Measurements from ENCODE around the gene XNDC1N.
"Not testable (repeated sequence)": the region's sequence is repeated elsewhere in the genome, so short reads cannot be mapped to it uniquely, and the experiment has no call there.

DNA sequence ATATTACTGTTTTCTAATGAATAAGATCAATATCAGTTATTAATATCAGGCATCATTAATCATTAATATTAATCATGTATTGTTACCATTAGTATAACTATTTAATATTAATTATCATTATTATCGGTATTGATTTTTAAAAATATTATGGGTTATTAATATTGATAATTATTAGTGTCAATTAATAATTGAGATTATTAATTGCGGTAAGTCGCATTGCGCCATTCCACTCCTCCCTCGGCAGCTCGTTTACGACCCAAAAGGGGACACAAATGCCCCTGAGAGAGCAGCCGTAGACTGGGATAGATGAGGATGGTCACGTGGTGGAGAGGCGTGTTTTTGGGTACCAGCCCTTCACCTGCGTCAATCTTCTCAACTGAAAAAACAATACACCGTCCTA lies 42.6 kb downstream of the XNDC1N start:
- TF ChIP-seq, protein P1, sequence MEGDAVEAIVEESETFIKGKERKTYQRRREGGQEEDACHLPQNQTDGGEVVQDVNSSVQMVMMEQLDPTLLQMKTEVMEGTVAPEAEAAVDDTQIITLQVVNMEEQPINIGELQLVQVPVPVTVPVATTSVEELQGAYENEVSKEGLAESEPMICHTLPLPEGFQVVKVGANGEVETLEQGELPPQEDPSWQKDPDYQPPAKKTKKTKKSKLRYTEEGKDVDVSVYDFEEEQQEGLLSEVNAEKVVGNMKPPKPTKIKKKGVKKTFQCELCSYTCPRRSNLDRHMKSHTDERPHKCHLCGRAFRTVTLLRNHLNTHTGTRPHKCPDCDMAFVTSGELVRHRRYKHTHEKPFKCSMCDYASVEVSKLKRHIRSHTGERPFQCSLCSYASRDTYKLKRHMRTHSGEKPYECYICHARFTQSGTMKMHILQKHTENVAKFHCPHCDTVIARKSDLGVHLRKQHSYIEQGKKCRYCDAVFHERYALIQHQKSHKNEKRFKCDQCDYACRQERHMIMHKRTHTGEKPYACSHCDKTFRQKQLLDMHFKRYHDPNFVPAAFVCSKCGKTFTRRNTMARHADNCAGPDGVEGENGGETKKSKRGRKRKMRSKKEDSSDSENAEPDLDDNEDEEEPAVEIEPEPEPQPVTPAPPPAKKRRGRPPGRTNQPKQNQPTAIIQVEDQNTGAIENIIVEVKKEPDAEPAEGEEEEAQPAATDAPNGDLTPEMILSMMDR (IDR thresholded peaks at IDR 0.05), result not testable (repeated sequence)
- not testable (repeated sequence) for TF ChIP-seq POLR2A, EP300 (IDR thresholded peaks at IDR 0.05)
